Activated T-helper 17 cell treated with anti-CD3 and anti-CD28 coated beads, Interleukin-2, amount 50 U/mL, for 72 hours (primary cell): ENCODE data around the gene PIK3CD. TPM values are rescaled to one million over a fixed set of nuclear protein-coding genes. Genes with fewer than 3 reads are reported as not detected.

ENCODE experiments used
- ATAC-seq: fragments of 150-1000 bp; cut with Tn5 transposase; replicated peaks from 2 replicates; pipeline ENCODE4 v1.10.0; 2021; ENCODE audit warnings: mild to moderate bottlenecking, moderate library complexity
- H3K27ac Mint-ChIP-seq: one replicate; pipeline ENCODE4 v1.8.0; 2022; ENCODE audit warnings: mixed read lengths
- H3K27me3 Mint-ChIP-seq: one replicate; pipeline ENCODE4 v1.8.0; 2022; ENCODE audit warnings: mixed read lengths
- H3K36me3 Mint-ChIP-seq: one replicate; pipeline ENCODE4 v1.8.0; 2022; ENCODE audit warnings: low read depth, mild to moderate bottlenecking, mixed read lengths
- H3K4me1 Mint-ChIP-seq: one replicate; pipeline ENCODE4 v1.8.0; 2022; ENCODE audit warnings: mixed read lengths
- H3K4me3 Mint-ChIP-seq: one replicate; pipeline ENCODE4 v1.8.0; 2022; ENCODE audit warnings: mild to moderate bottlenecking, mixed read lengths
- H3K9me3 Mint-ChIP-seq: one replicate; pipeline ENCODE4 v1.8.0; 2022; ENCODE audit warnings: mixed read lengths
- total RNA-seq, 2 donors: library from RNA; stranded (reverse); gene quantifications; one replicate each; pipeline ENCODE4 v1.2.3, GENCODE V29; 2022

Gene PIK3CD
- total RNA-seq, 2 donors from 2014 or later, result 114 to 120 TPM

- Mint-ChIP-seq H3K4me3 (peak overlapping the region; percentile 100), H3K36me3 (peaks cover 67% of the 10 kb centered on the region), H3K27ac (no peak overlapping the region), H3K4me1 (peaks cover 30% of the 10 kb centered on the region), H3K9me3 (no peaks in the 10 kb centered on the region), H3K27me3 (no peaks in the 10 kb centered on the region)
- ATAC-seq, result no peak
Measured at GRCh38 chr1:9631613-9632012, 19.9 kb upstream of the PIK3CD start.

- Mint-ChIP-seq H3K36me3 (peaks cover 77% of the 10 kb centered on the region), H3K4me3 (peak overlapping the region; percentile 100), H3K27me3 (no peaks in the 10 kb centered on the region), H3K27ac (no peak overlapping the region), H3K4me1 (peaks cover 22% of the 10 kb centered on the region), H3K9me3 (no peaks in the 10 kb centered on the region)
- ATAC-seq, result no peak
Measured at GRCh38 chr1:9633493-9633892, 18.0 kb upstream of the PIK3CD start.

- Mint-ChIP-seq H3K4me1 (peaks cover 23% of the 10 kb centered on the region), H3K4me3 (no peak overlapping the region)
Measured at GRCh38 chr1:9634582-9634981, 16.9 kb upstream of the PIK3CD start.

GRCh38 chr1:9639227-9639626 lies 12.3 kb upstream of the PIK3CD start:
- peaks cover 58% of the 10 kb centered on the region for H3K36me3 Mint-ChIP-seq
- peaks cover 38% of the 10 kb centered on the region for H3K4me1 Mint-ChIP-seq
- H3K9me3 Mint-ChIP-seq, result no peaks in the 10 kb centered on the region
- H3K4me3 Mint-ChIP-seq, result no peak overlapping the region
- no peaks in the 10 kb centered on the region for H3K27me3 Mint-ChIP-seq
- H3K27ac Mint-ChIP-seq, result no peak overlapping the region
- ATAC-seq, result no peak

More at GRCh38 chr1:9634582-9634981, 16.9 kb upstream of the PIK3CD start:
- no peak for ATAC-seq
- Mint-ChIP-seq H3K36me3 (peaks cover 80% of the 10 kb centered on the region), H3K27ac (peak overlapping the region; percentile 5), H3K27me3 (no peaks in the 10 kb centered on the region), H3K9me3 (no peaks in the 10 kb centered on the region)

GRCh38 chr1:9643351-9644256 lies 7.9 kb upstream of the PIK3CD start:
- Mint-ChIP-seq H3K36me3 (peaks cover 26% of the 10 kb centered on the region), H3K27ac (peak overlapping the region; percentile 56), H3K4me3 (peak overlapping the region; percentile 43), H3K27me3 (no peaks in the 10 kb centered on the region), H3K4me1 (peaks cover 30% of the 10 kb centered on the region), H3K9me3 (no peaks in the 10 kb centered on the region)
- peak; percentile 45 for ATAC-seq

- no peaks in the 10 kb centered on the region for H3K27me3 Mint-ChIP-seq
- H3K9me3 Mint-ChIP-seq, result no peaks in the 10 kb centered on the region
- H3K4me1 Mint-ChIP-seq, result peaks cover 21% of the 10 kb centered on the region
- H3K36me3 Mint-ChIP-seq, result peaks cover 8% of the 10 kb centered on the region
- no peak overlapping the region for H3K4me3 Mint-ChIP-seq
- H3K27ac Mint-ChIP-seq, result no peak overlapping the region
- ATAC-seq, result no peak
Measured at GRCh38 chr1:9646037-9646436, 5.5 kb upstream of the PIK3CD start.

GRCh38 chr1:9648171-9648570 lies 3.4 kb upstream of the PIK3CD start:
- H3K36me3 Mint-ChIP-seq, result peaks cover 16% of the 10 kb centered on the region
- H3K4me1 Mint-ChIP-seq, result peaks cover 14% of the 10 kb centered on the region
- no peak for ATAC-seq
- H3K27ac Mint-ChIP-seq, result no peak overlapping the region
- H3K9me3 Mint-ChIP-seq, result no peaks in the 10 kb centered on the region
- H3K27me3 Mint-ChIP-seq, result no peaks in the 10 kb centered on the region
- no peak overlapping the region for H3K4me3 Mint-ChIP-seq

GRCh38 chr1:9649769-9650168 lies 1.8 kb upstream of the PIK3CD start:
- peak overlapping the region; percentile 39 for H3K27ac Mint-ChIP-seq
- H3K4me1 Mint-ChIP-seq, result peaks cover 10% of the 10 kb centered on the region
- ATAC-seq, result no peak
- H3K4me3 Mint-ChIP-seq, result peak overlapping the region; percentile 99
- H3K9me3 Mint-ChIP-seq, result no peaks in the 10 kb centered on the region
- H3K36me3 Mint-ChIP-seq, result peaks cover 32% of the 10 kb centered on the region
- H3K27me3 Mint-ChIP-seq, result no peaks in the 10 kb centered on the region

- peak overlapping the region; percentile 99 for H3K4me3 Mint-ChIP-seq
- H3K27me3 Mint-ChIP-seq, result no peaks in the 10 kb centered on the region
- H3K27ac Mint-ChIP-seq, result peak overlapping the region; percentile 96
- H3K9me3 Mint-ChIP-seq, result no peaks in the 10 kb centered on the region
- peaks cover 16% of the 10 kb centered on the region for H3K4me1 Mint-ChIP-seq
- H3K36me3 Mint-ChIP-seq, result peaks cover 44% of the 10 kb centered on the region
- no peak for ATAC-seq
Measured at GRCh38 chr1:9651220-9651564, 339 bp upstream of the PIK3CD start.

GRCh38 chr1:9652379-9653209 lies 1.1 kb downstream of the PIK3CD start:
- Mint-ChIP-seq H3K9me3 (no peaks in the 10 kb centered on the region), H3K4me1 (peaks cover 26% of the 10 kb centered on the region), H3K4me3 (peak overlapping the region; percentile 99), H3K27ac (peak overlapping the region; percentile 97), H3K36me3 (peaks cover 58% of the 10 kb centered on the region), H3K27me3 (no peaks in the 10 kb centered on the region)
- ATAC-seq, result no peak

GRCh38 chr1:9653210-9653490 lies 1.6 kb downstream of the PIK3CD start:
- Mint-ChIP-seq H3K4me3 (peak overlapping the region; percentile 99), H3K4me1 (peaks cover 31% of the 10 kb centered on the region), H3K27me3 (no peaks in the 10 kb centered on the region), H3K9me3 (no peaks in the 10 kb centered on the region), H3K36me3 (peaks cover 64% of the 10 kb centered on the region), H3K27ac (peak overlapping the region; percentile 97)
- ATAC-seq, result peak; percentile 2

- peak; percentile 42 for ATAC-seq
- Mint-ChIP-seq H3K4me3 (peak overlapping the region; percentile 99), H3K36me3 (peaks cover 68% of the 10 kb centered on the region), H3K27ac (peak overlapping the region; percentile 97), H3K9me3 (no peaks in the 10 kb centered on the region), H3K4me1 (peaks cover 31% of the 10 kb centered on the region), H3K27me3 (no peaks in the 10 kb centered on the region)
Measured at GRCh38 chr1:9653491-9654050, 2.0 kb downstream of the PIK3CD start.

GRCh38 chr1:9654051-9654833 lies 2.7 kb downstream of the PIK3CD start:
- peak; percentile 20 for ATAC-seq
- Mint-ChIP-seq H3K27ac (peak overlapping the region; percentile 97), H3K36me3 (peaks cover 73% of the 10 kb centered on the region), H3K4me3 (peak overlapping the region; percentile 99), H3K27me3 (no peaks in the 10 kb centered on the region), H3K4me1 (peaks cover 31% of the 10 kb centered on the region), H3K9me3 (no peaks in the 10 kb centered on the region)
